Measurements from ENCODE around the gene ADAMTS14. TPM values are rescaled to one million over a fixed set of nuclear protein-coding genes. Genes with fewer than 3 reads are reported as not detected.

ADAMTS14 gene
- polyA plus RNA-seq, 3 donors = 0.05 TPM; not detected in 2

- H3K79me2 ChIP-seq (ENCODE audit: insufficient read depth, low read length) = no peaks in the 10 kb centered on the region
- intact Hi-C loops (cut with micrococcal nuclease) = no loop called here
- no peaks in the 10 kb centered on the region for H3K36me3 ChIP-seq (replicated peaks in 1 of 2; ENCODE audit: control insufficient read depth in 1 of 2, insufficient read depth in 2 of 2, low read length in 2 of 2)
- no peak overlapping the region for H3K27ac ChIP-seq (ENCODE audit: low read depth in 1 of 2, low read length in 2 of 2)
- H3K9ac ChIP-seq (ENCODE audit: insufficient read depth, low read length, poor library complexity, severe bottlenecking) = no peak overlapping the region
- no peak overlapping the region for H2AFZ ChIP-seq (ENCODE audit: insufficient read depth, low read depth, low read length, poor library complexity, severe bottlenecking)
- H3K9me3 Mint-ChIP-seq = peaks cover 0 to 4% (median 0%) of the 10 kb centered on the region in 7 donors
- no peak overlapping the region for H3K4me3 Mint-ChIP-seq
- H3K27ac Mint-ChIP-seq = no peak overlapping the region
- H3K4me1 Mint-ChIP-seq = peaks cover 8% of the 10 kb centered on the region
- DNase-seq = no peak
- H3K27me3 ChIP-seq (ENCODE audit: control insufficient read depth in 2 of 2, insufficient read depth in 2 of 2, low read length in 2 of 2) = peaks cover 16 to 21% of the 10 kb centered on the region in 2 donors
- no peak overlapping the region for H3K4me2 ChIP-seq (replicated peaks; ENCODE audit: extremely low read depth, low read length, poor library complexity, severe bottlenecking)
- peaks cover 2 to 9% of the 10 kb centered on the region in 2 donors for H3K4me1 ChIP-seq (ENCODE audit: control insufficient read depth in 1 of 2, insufficient read depth in 2 of 2, low read length in 2 of 2)
- WGBS (ENCODE audit: insufficient coverage) = 48% methylated on average over 10 of the region's 14 CpGs
- TF ChIP-seq CTCF (IDR thresholded peaks at IDR 0.05) = no peak
- H4K20me1 ChIP-seq (ENCODE audit: insufficient read depth, low read length) = no peaks in the 10 kb centered on the region
- no peaks in the 10 kb centered on the region for H3K36me3 Mint-ChIP-seq
- H3K4me3 ChIP-seq (replicated peaks in 1 of 3; ENCODE audit: low read depth in 2 of 3, low read length in 3 of 3) = no peak overlapping the region
- H3K27me3 Mint-ChIP-seq (ENCODE audit: low read depth in 3 of 3) = peaks cover 25 to 37% (median 31%) of the 10 kb centered on the region in 3 donors
- no peaks in the 10 kb centered on the region for H3K9me3 ChIP-seq (replicated peaks in 1 of 2; ENCODE audit: control insufficient read depth in 1 of 2, insufficient read depth in 1 of 2, low read length in 2 of 2)
These were observed 3.3 kb downstream of the ADAMTS14 start for GRCh38 chr10:70675496-70676161.

GRCh38 chr10:70676511-70676910, 4.2 kb downstream of the ADAMTS14 start:
- Histone ChIP-seq H3K9ac (ENCODE audit: insufficient read depth, low read length, poor library complexity, severe bottlenecking) (no peak overlapping the region), H3K27me3 (ENCODE audit: control insufficient read depth in 2 of 2, insufficient read depth in 2 of 2, low read length in 2 of 2) (peaks cover 14 to 18% of the 10 kb centered on the region in 2 donors), H2AFZ (ENCODE audit: insufficient read depth, low read depth, low read length, poor library complexity, severe bottlenecking) (no peak overlapping the region), H3K4me3 (replicated peaks in 1 of 3; ENCODE audit: low read depth in 2 of 3, low read length in 3 of 3) (no peak overlapping the region), H3K79me2 (ENCODE audit: insufficient read depth, low read length) (no peaks in the 10 kb centered on the region), H3K4me1 (ENCODE audit: control insufficient read depth in 1 of 2, insufficient read depth in 2 of 2, low read length in 2 of 2) (peaks cover 2 to 9% of the 10 kb centered on the region in 2 donors), H3K9me3 (replicated peaks in 1 of 2; ENCODE audit: control insufficient read depth in 1 of 2, insufficient read depth in 1 of 2, low read length in 2 of 2) (no peaks in the 10 kb centered on the region), H3K27ac (ENCODE audit: low read depth in 1 of 2, low read length in 2 of 2) (no peak overlapping the region), H3K4me2 (replicated peaks; ENCODE audit: extremely low read depth, low read length, poor library complexity, severe bottlenecking) (no peak overlapping the region), H4K20me1 (ENCODE audit: insufficient read depth, low read length) (no peaks in the 10 kb centered on the region), H3K36me3 (replicated peaks in 1 of 2; ENCODE audit: control insufficient read depth in 1 of 2, insufficient read depth in 2 of 2, low read length in 2 of 2) (no peaks in the 10 kb centered on the region)
- Mint-ChIP-seq H3K9me3 (peaks cover 0 to 4% (median 0%) of the 10 kb centered on the region in 7 donors), H3K27me3 (ENCODE audit: low read depth in 3 of 3) (peaks cover 22 to 28% (median 23%) of the 10 kb centered on the region in 3 donors), H3K27ac (no peak overlapping the region), H3K36me3 (no peaks in the 10 kb centered on the region), H3K4me3 (no peak overlapping the region), H3K4me1 (peaks cover 8% of the 10 kb centered on the region)
- no peak for TF ChIP-seq CTCF (IDR thresholded peaks at IDR 0.05)
- WGBS (ENCODE audit: insufficient coverage) = 94% methylated on average over 6 of the region's 6 CpGs
- no peak for DNase-seq
- intact Hi-C loops (cut with micrococcal nuclease) = no loop called here
